ENCODE measurements around the gene PCDHB15. TPM values are rescaled to one million over a fixed set of nuclear protein-coding genes. Genes with fewer than 3 reads are reported as not detected.

The PCDHB15 gene
- total RNA-seq, 1 experiment from 2014 or later, result 0.07 TPM

GRCh38 chr5:141261238-141261546 is 16.0 kb downstream of the PCDHB15 start:
- no TSS peak for BruUV-seq (replicated peaks)
- Histone ChIP-seq H3K9me3 (ENCODE audit: control insufficient read depth in 1 of 2, insufficient read depth in 1 of 2, low read depth in 1 of 2, low read length in 2 of 2) (peaks cover 18 to 21% of the 10 kb centered on the region in 2 experiments; a peak in 2 of 4 replicates), H3K36me3 (ENCODE audit: control insufficient read depth in 1 of 2, insufficient read depth in 2 of 2, low read length in 2 of 2) (no peaks in the 10 kb centered on the region), H3K4me3 (replicated peaks in 1 of 2; ENCODE audit: low read depth in 1 of 2, low read length in 2 of 2) (no peak overlapping the region), H3K27ac (ENCODE audit: low read depth, low read length) (no peak overlapping the region), H3K9me2 (ENCODE audit: insufficient read depth) (no peaks in the 10 kb centered on the region), H3K4me1 (ENCODE audit: control insufficient read depth in 1 of 2, insufficient read depth in 2 of 2, low read length in 2 of 2) (no peaks in the 10 kb centered on the region), H4K20me1 (ENCODE audit: insufficient read depth) (no peaks in the 10 kb centered on the region), H3K79me2 (ENCODE audit: insufficient read depth, low read length) (no peaks in the 10 kb centered on the region), H3K4me2 (ENCODE audit: low read length) (no peak overlapping the region), H2AFZ (ENCODE audit: low read depth, low read length, poor library complexity, severe bottlenecking) (no peak overlapping the region), H3K9ac (ENCODE audit: low read length) (no peak overlapping the region), H3K27me3 (ENCODE audit: insufficient read depth, low read length) (no peaks in the 10 kb centered on the region)
- ATAC-seq (no peak), DNase-seq (ENCODE audit: low read depth, low spot score) (no peak)
- CTCF ChIA-PET, result no interaction called here
- TF ChIP-seq ELF1 (IDR thresholded peaks at IDR 0.05; ENCODE audit: borderline replicate concordance, low read depth) (no peak), SP1 (IDR thresholded peaks at IDR 0.05; ENCODE audit: low read depth) (no peak), ATF3 (IDR thresholded peaks at IDR 0.05) (no peak), MAX (IDR thresholded peaks at IDR 0.05) (no peak), CEBPB (IDR thresholded peaks at IDR 0.05; ENCODE audit: low read depth) (no peak), TCF7L2 (IDR thresholded peaks at IDR 0.05; ENCODE audit: borderline replicate concordance, extremely low read depth, insufficient read depth, insufficient read length) (no peak), ZFX (IDR thresholded peaks at IDR 0.05) (no peak), RAD21 (IDR thresholded peaks at IDR 0.05; ENCODE audit: low read depth) (no peak), EGR1 (IDR thresholded peaks at IDR 0.05; ENCODE audit: low read depth) (no peak), YY1 (IDR thresholded peaks at IDR 0.05; ENCODE audit: extremely low read depth, insufficient replicate concordance, low read depth, low read length) (no peak), POLR2A (IDR thresholded peaks at IDR 0.05; ENCODE audit: borderline replicate concordance, extremely low read depth, insufficient read depth, insufficient read length) (no peak), POLR2AphosphoS5 (IDR thresholded peaks at IDR 0.05; ENCODE audit: low read depth, low read length) (no peak), SRF (IDR thresholded peaks at IDR 0.05; ENCODE audit: low read depth) (no peak)
- intact Hi-C loops (cut with micrococcal nuclease), result loop anchor here (5.0 kb wide), 1 partner anchor 46 kb away; no protein-coding TSS in a partner anchor
- POLR2A ChIA-PET, result no interaction called here
- RAD21 ChIA-PET (ENCODE audit: low non-redundant PET in 1 of 2, low total read pairs in 2 of 2, uncharacterized antibody in 2 of 2, unreplicated experiment in 2 of 2), result no interaction called here

GRCh38 chr5:141269195-141269594 is 24.0 kb downstream of the PCDHB15 start:
- H3K4me2 ChIP-seq (ENCODE audit: low read length), result no peak overlapping the region
- no peak overlapping the region for H3K27ac ChIP-seq (ENCODE audit: low read depth, low read length)
- ATAC-seq, result no peak
- no peak overlapping the region for H2AFZ ChIP-seq (ENCODE audit: low read depth, low read length, poor library complexity, severe bottlenecking)
- H3K79me2 ChIP-seq (ENCODE audit: insufficient read depth, low read length), result no peaks in the 10 kb centered on the region
- no peaks in the 10 kb centered on the region for H4K20me1 ChIP-seq (ENCODE audit: insufficient read depth)
- H3K9me3 ChIP-seq (ENCODE audit: control insufficient read depth in 1 of 2, insufficient read depth in 1 of 2, low read depth in 1 of 2, low read length in 2 of 2), result peaks cover 10 to 16% of the 10 kb centered on the region in 2 experiments; a peak in 2 of 4 replicates
- H3K4me1 ChIP-seq (ENCODE audit: control insufficient read depth in 1 of 2, insufficient read depth in 2 of 2, low read length in 2 of 2), result no peaks in the 10 kb centered on the region
- POLR2A ChIA-PET, result no interaction called here
- no peak overlapping the region for H3K9ac ChIP-seq (ENCODE audit: low read length)
- TF ChIP-seq POLR2AphosphoS5 (IDR thresholded peaks at IDR 0.05; ENCODE audit: low read depth, low read length), result no peak
- TF ChIP-seq POLR2A (IDR thresholded peaks at IDR 0.05; ENCODE audit: borderline replicate concordance, extremely low read depth, insufficient read depth, insufficient read length), result no peak
- no peak for TF ChIP-seq EZH2 (IDR thresholded peaks at IDR 0.05)
- no peak for TF ChIP-seq YY1 (IDR thresholded peaks at IDR 0.05; ENCODE audit: extremely low read depth, insufficient replicate concordance, low read depth, low read length)
- intact Hi-C loops (cut with micrococcal nuclease), result no loop called here
- H3K27me3 ChIP-seq (ENCODE audit: insufficient read depth, low read length), result no peaks in the 10 kb centered on the region
- no peak overlapping the region for H3K4me3 ChIP-seq (replicated peaks in 1 of 2; ENCODE audit: low read depth in 1 of 2, low read length in 2 of 2)
- RAD21 ChIA-PET (ENCODE audit: low non-redundant PET in 1 of 2, low total read pairs in 2 of 2, uncharacterized antibody in 2 of 2, unreplicated experiment in 2 of 2), result no interaction called here
- H3K36me3 ChIP-seq (ENCODE audit: control insufficient read depth in 1 of 2, insufficient read depth in 2 of 2, low read length in 2 of 2), result no peaks in the 10 kb centered on the region
- no TSS peak for BruUV-seq (replicated peaks)
- DNase-seq (ENCODE audit: low read depth, low spot score), result no peak
- CTCF ChIA-PET, result no interaction called here
- H3K9me2 ChIP-seq (ENCODE audit: insufficient read depth), result no peaks in the 10 kb centered on the region

All from HCT116 (cell line).